Stomach (tissue), 9 donors: ENCODE results near the gene RPRD1A. TPM values are rescaled to one million over a fixed set of nuclear protein-coding genes. Genes with fewer than 3 reads are reported as not detected.
"Not testable (repeated sequence)": the region's sequence is repeated elsewhere in the genome, so short reads cannot be mapped to it uniquely, and the experiment has no call there.

Experiments used
- DNase-seq, 2 donors: peaks; one replicate each; pipeline versions ENCODE4 v3.0.0 to v3.0.0-alpha.2; 2013 to 2019
- H3K27ac ChIP-seq, 5 donors: fragments of 200-600 bp in 4 of 5; sonication (generic) in 4 of 5; one replicate each; pipeline ENCODE4 v1.5.1; 2013 to 2019; ENCODE audit warnings: mild to moderate bottlenecking in 1 of 5, moderate library complexity in 1 of 5
- H3K27me3 ChIP-seq, 3 donors: fragments of 200-600 bp; sonication (generic); one replicate each; pipeline ENCODE4 v1.5.1; 2017 to 2019; ENCODE audit warnings: mixed run types in 1 of 3
- H3K36me3 ChIP-seq, 4 donors: fragments of 200-600 bp; sonication (generic); 1 replicate in 3 of 4; 2 replicates in 1 of 4; pipeline ENCODE4 v1.5.1; 2016 to 2019
- H3K4me1 ChIP-seq, 4 donors: fragments of 200-600 bp; sonication (generic); one replicate each; pipeline ENCODE4 v1.5.1; 2016 to 2019
- H3K4me3 ChIP-seq, 4 donors: fragments of 200-600 bp; sonication (generic) in 3 of 4; one replicate each; pipeline ENCODE4 v1.5.1; 2016 to 2019; ENCODE audit warnings: mild to moderate bottlenecking in 1 of 4
- H3K9me3 ChIP-seq, 4 donors: fragments of 200-600 bp; sonication (generic); one replicate each; pipeline ENCODE4 v1.5.1; 2016 to 2019
- CTCF ChIP-seq, 7 experiments: fragments of 450-650 bp in 4 of 7; fragments of 200-600 bp in 3 of 7; sonication (generic) in 3 of 7; IDR thresholded peaks; one replicate each; pipeline ENCODE4 v1.5.1; 2016 to 2019; ENCODE audit warnings: antibody characterized with exemption in 7 of 7, control low read depth in 2 of 7, mild to moderate bottlenecking in 1 of 7
- EP300 ChIP-seq: sonication (generic); formaldehyde crosslinking; IDR thresholded peaks from one replicate; pipeline ENCODE4 v1.6.1; 2017; ENCODE audit warnings: antibody characterized with exemption
- POLR2A ChIP-seq, 4 donors: fragments of 450-650 bp; IDR thresholded peaks; one replicate each; pipeline ENCODE4 v1.6.1; 2016; ENCODE audit warnings: antibody characterized with exemption in 4 of 4, control low read depth in 2 of 4, mild to moderate bottlenecking in 1 of 4, moderate library complexity in 1 of 4
- POLR2AphosphoS5 ChIP-seq, 3 donors: sonication (generic); formaldehyde crosslinking; IDR thresholded peaks; one replicate each; pipeline ENCODE4 v1.6.1; 2016; ENCODE audit warnings: antibody characterized with exemption in 3 of 3
- WGBS, 5 donors: extraction: QIAGEN DNeasy Blood & Tissue Kit in 3 of 5; methylation state at CpG; one replicate each; pipeline versions ENCODE4 v1.1.5 to v1.1.7; 2013 to 2018; 5-methylcytosine and 5-hydroxymethylcytosine counted together
- intact Hi-C: fragments of 100-400 bp; cut with DNase I; formaldehyde crosslinking; loops from one replicate; pipeline ENCODE4 v1.15.1; 2023; ENCODE audit warnings: low total_unique reads
- polyA plus RNA-seq, 3 donors: library from polyadenylated mRNA; stranded (reverse); fragments of 200-250 nt; gene quantifications; one replicate each; pipeline ENCODE4 v1.2.3, GENCODE V29; 2013
- total RNA-seq, 5 donors: library from RNA; depleted of rRNA; stranded (reverse); fragments of >200 nt; gene quantifications; one replicate each; pipeline versions ENCODE4 v1.1.0 to v1.2.3, GENCODE V29; 2014 to 2016
- donor health status: healthy with polysubstance abuse.
- donor health status: Bipolar disorder and iron deficiency.
- donor health status: healthy.

Gene RPRD1A
- total and polyA plus RNA-seq, 8 donors: 18.1 to 75.9 (median 30.9) TPM

GRCh38 chr18:36086186-36086585, 18.8 kb upstream of the RPRD1A start:
- Histone ChIP-seq H3K9me3 (peaks cover 0 to 5% (median 2%) of the 10 kb centered on the region in 4 donors), H3K4me1 (no peaks in the 10 kb centered on the region), H3K4me3 (no peak overlapping the region), H3K36me3 (no peaks in the 10 kb centered on the region), H3K27ac (no peak overlapping the region), H3K27me3 (no peaks in the 10 kb centered on the region)
- intact Hi-C loops: no loop called here
- TF ChIP-seq POLR2AphosphoS5 (IDR thresholded peaks at IDR 0.05) (no peak), CTCF (IDR thresholded peaks at IDR 0.05) (no peak), POLR2A (IDR thresholded peaks at IDR 0.05) (no peak), EP300 (no peak)
- DNase-seq: no peak
- 68 to 91% (median 83%) methylated on average over 8 of the region's 8 CpGs for WGBS, 5 donors

GRCh38 chr18:36085195-36085594, 17.8 kb upstream of the RPRD1A start:
- TF ChIP-seq EP300: no peak
- no peak for TF ChIP-seq POLR2AphosphoS5 (IDR thresholded peaks at IDR 0.05)
- no peak for TF ChIP-seq POLR2A (IDR thresholded peaks at IDR 0.05)
- no peak for TF ChIP-seq CTCF (IDR thresholded peaks at IDR 0.05)
- peaks cover 0 to 13% (median 6%) of the 10 kb centered on the region in 4 donors for H3K9me3 ChIP-seq
- WGBS, 5 donors: 0 to 100% (median 83%) methylated on average over 1 to 4 of the region's 4 CpGs
- no peaks in the 10 kb centered on the region for H3K36me3 ChIP-seq
- H3K27ac ChIP-seq: no peak overlapping the region
- H3K27me3 ChIP-seq: no peaks in the 10 kb centered on the region
- DNase-seq: no peak
- H3K4me3 ChIP-seq: no peak overlapping the region
- H3K4me1 ChIP-seq: no peaks in the 10 kb centered on the region
- intact Hi-C loops: no loop called here

- intact Hi-C loops: no loop called here
- WGBS, 5 donors: 74 to 76% (median 76%) methylated on average over 2 of the region's 2 CpGs
- H3K27ac ChIP-seq: no peak overlapping the region
- H3K27me3 ChIP-seq: no peaks in the 10 kb centered on the region
- H3K9me3 ChIP-seq: peaks cover 0 to 16% (median 8%) of the 10 kb centered on the region in 4 donors
- H3K36me3 ChIP-seq: no peaks in the 10 kb centered on the region
- H3K4me3 ChIP-seq: no peak overlapping the region
- TF ChIP-seq POLR2A (IDR thresholded peaks at IDR 0.05) (no peak), CTCF (IDR thresholded peaks at IDR 0.05) (no peak), EP300 (no peak), POLR2AphosphoS5 (IDR thresholded peaks at IDR 0.05) (no peak)
- no peaks in the 10 kb centered on the region for H3K4me1 ChIP-seq
- DNase-seq: no peak
Measured at GRCh38 chr18:36083729-36084128, 16.4 kb upstream of the RPRD1A start.

- 80 to 94% (median 90%) methylated on average over 2 of the region's 2 CpGs for WGBS, 5 donors
- H3K36me3 ChIP-seq, DNase-seq, H3K4me3 ChIP-seq, H3K27me3 ChIP-seq, H3K27ac ChIP-seq, H3K4me1 ChIP-seq, intact Hi-C loops: not testable (repeated sequence)
- H3K9me3 ChIP-seq: peaks cover 0 to 16% (median 8%) of the 10 kb centered on the region in 4 donors
Measured at GRCh38 chr18:36081118-36081517, 13.8 kb upstream of the RPRD1A start.

GRCh38 chr18:36078751-36079529, 11.6 kb upstream of the RPRD1A start:
- Histone ChIP-seq H3K9me3 (peaks cover 0 to 16% (median 8%) of the 10 kb centered on the region in 4 donors), H3K27ac (no peak overlapping the region), H3K4me3 (no peak overlapping the region), H3K4me1 (no peaks in the 10 kb centered on the region), H3K27me3 (peaks cover 0 to 14% (median 0%) of the 10 kb centered on the region in 3 donors), H3K36me3 (no peaks in the 10 kb centered on the region)
- intact Hi-C loops: no loop called here
- WGBS, 5 donors: 75 to 85% (median 80%) methylated on average over 6 of the region's 6 CpGs
- DNase-seq: no peak
- TF ChIP-seq CTCF (IDR thresholded peaks at IDR 0.05) (no peak), POLR2AphosphoS5 (IDR thresholded peaks at IDR 0.05) (no peak), EP300 (no peak), POLR2A (IDR thresholded peaks at IDR 0.05) (no peak)

- H3K27me3 ChIP-seq: peaks cover 0 to 14% (median 0%) of the 10 kb centered on the region in 3 donors
- H3K4me3 ChIP-seq, H3K36me3 ChIP-seq, H3K27ac ChIP-seq, DNase-seq, intact Hi-C loops, H3K4me1 ChIP-seq: not testable (repeated sequence)
- 92 to 100% (median 97%) methylated on average over 1 to 14 of the region's 27 CpGs; no CpG with 5 or more reads in 1 of the 5 donors for WGBS, 5 donors
- H3K9me3 ChIP-seq: peaks cover 0 to 16% (median 8%) of the 10 kb centered on the region in 4 donors
Measured at GRCh38 chr18:36077764-36078163, 10.4 kb upstream of the RPRD1A start.
